ENCODE measurements around the gene SMARCB1.

- TF ChIP-seq CTCF (IDR thresholded peaks at IDR 0.05), result no peak
- no peak for TF ChIP-seq POLR2A (IDR thresholded peaks at IDR 0.05)
These were observed 32.4 kb upstream of the SMARCB1 start, which contains the start of gene VPREB3 for GRCh38 chr22:23754220-23754919.
